ENCODE results near the gene TIGD4.
A peak's percentile ranks its signal among the peaks of the same experiment; 100 is the strongest.

TIGD4 gene

GRCh38 chr4:152779513-152780266, at the start of gene TIGD4, which contains the start of gene ARFIP1:
TIGD4 (minus strand) TSS chr4:152779730; CDS start chr4:152771004, 8,726 bp downstream.
ARFIP1 (plus strand) TSS chr4:152779954; CDS start chr4:152829634, 49,680 bp downstream.
- peak; percentile 90 for DNase-seq (ENCODE audit: low read depth)

DNA sequence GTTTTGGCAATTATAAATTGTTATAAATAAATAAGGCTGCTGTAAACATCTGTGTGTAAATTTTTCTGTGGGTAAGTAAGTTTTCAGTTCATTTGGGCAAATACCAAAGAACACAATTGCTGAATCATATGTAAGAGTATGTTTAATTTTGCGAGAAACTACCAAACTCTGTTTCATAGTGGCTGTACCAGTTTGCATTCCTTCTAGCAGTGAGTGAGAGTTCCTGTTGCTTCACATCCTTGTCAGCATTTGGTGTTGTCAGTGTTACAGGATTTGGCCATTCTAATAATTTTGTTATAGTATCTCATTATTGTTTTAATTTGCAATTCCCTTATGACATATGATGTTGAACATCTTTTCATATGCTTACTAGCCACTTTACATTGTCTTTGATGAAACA, 48.6 kb upstream of the TIGD4 start:
- DNase-seq (ENCODE audit: low read depth), result no peak

GRCh38 chr4:152825336-152825735, 45.8 kb upstream of the TIGD4 start:
- DNase-seq (ENCODE audit: low read depth), result no peak

DNA sequence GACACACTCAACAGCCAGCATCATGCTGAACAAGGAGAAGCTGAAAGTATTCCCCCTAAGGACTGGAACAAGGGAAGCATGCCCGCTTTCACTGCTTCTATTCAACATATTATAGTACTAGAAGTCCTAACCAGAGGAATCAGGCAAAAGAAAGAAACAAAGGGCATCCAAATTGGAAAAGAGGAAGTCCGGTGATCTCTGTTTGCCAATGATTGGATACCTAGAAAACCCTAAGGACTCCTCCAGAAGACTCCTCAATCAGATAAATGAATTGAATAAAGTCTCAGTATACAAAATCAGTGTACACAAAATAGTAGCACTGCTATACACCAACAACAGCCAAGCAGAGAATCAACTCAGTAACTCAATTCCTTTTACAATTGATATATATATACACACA, 45.0 kb upstream of the TIGD4 start:
- no peak for DNase-seq (ENCODE audit: low read depth)

- DNase-seq (ENCODE audit: low read depth), result no peak
Measured at GRCh38 chr4:152822323-152822722, 42.8 kb upstream of the TIGD4 start.

- no peak for DNase-seq (ENCODE audit: low read depth)
Measured at GRCh38 chr4:152820073-152820472, 40.5 kb upstream of the TIGD4 start.

- no peak for DNase-seq (ENCODE audit: low read depth)
Measured at GRCh38 chr4:152819026-152819645, 39.6 kb upstream of the TIGD4 start.

- DNase-seq (ENCODE audit: low read depth), result no peak
Measured at GRCh38 chr4:152817331-152817730, 37.8 kb upstream of the TIGD4 start.

- DNase-seq (ENCODE audit: low read depth), result no peak
Measured at GRCh38 chr4:152815078-152815477, 35.5 kb upstream of the TIGD4 start.

- no peak for DNase-seq (ENCODE audit: low read depth)
Measured at GRCh38 chr4:152810715-152811287, 31.3 kb upstream of the TIGD4 start.

- DNase-seq (ENCODE audit: low read depth), result no peak
Measured at GRCh38 chr4:152808670-152809069, 29.1 kb upstream of the TIGD4 start.

GRCh38 chr4:152807294-152807829, 27.8 kb upstream of the TIGD4 start:
- DNase-seq (ENCODE audit: low read depth), result no peak

- no peak for DNase-seq (ENCODE audit: low read depth)
Measured at GRCh38 chr4:152806501-152807125, 27.1 kb upstream of the TIGD4 start.

- DNase-seq (ENCODE audit: low read depth), result no peak
Measured at GRCh38 chr4:152805818-152806217, 26.3 kb upstream of the TIGD4 start.

DNA sequence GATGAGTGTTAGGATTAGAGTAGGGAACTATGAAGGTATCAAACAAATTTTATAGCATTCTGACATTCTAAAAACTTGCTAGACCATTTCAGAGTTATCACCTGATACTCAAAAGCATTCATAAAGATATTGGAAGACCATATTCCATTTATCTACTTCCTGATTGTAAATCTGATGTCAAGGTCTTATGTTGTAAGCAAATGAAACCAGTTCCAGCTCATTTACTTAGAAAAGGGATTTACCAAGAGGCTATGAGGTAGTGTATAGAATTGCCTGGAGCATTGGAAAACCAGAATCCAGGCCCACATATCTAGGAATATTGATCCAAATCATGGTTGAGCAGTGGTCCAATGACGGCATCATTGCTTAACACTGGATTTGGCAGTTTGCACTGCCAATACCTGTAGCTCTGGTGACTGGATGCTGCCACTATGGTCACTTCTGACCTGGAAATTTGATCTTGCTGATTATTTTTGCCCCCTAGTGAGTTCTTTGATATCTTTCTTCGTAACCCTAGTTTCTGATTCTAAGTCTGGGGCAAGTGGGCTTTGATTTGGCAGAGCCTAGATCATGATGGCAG, 25.6 kb upstream of the TIGD4 start:
- no peak for DNase-seq (ENCODE audit: low read depth)

- DNase-seq (ENCODE audit: low read depth), result no peak
Measured at GRCh38 chr4:152803541-152803940, 24.0 kb upstream of the TIGD4 start.

- no peak for DNase-seq (ENCODE audit: low read depth)
Measured at GRCh38 chr4:152795891-152796290, 16.4 kb upstream of the TIGD4 start.

- no peak for DNase-seq (ENCODE audit: low read depth)
Measured at GRCh38 chr4:152786627-152787026, 7.1 kb upstream of the TIGD4 start.

DNA sequence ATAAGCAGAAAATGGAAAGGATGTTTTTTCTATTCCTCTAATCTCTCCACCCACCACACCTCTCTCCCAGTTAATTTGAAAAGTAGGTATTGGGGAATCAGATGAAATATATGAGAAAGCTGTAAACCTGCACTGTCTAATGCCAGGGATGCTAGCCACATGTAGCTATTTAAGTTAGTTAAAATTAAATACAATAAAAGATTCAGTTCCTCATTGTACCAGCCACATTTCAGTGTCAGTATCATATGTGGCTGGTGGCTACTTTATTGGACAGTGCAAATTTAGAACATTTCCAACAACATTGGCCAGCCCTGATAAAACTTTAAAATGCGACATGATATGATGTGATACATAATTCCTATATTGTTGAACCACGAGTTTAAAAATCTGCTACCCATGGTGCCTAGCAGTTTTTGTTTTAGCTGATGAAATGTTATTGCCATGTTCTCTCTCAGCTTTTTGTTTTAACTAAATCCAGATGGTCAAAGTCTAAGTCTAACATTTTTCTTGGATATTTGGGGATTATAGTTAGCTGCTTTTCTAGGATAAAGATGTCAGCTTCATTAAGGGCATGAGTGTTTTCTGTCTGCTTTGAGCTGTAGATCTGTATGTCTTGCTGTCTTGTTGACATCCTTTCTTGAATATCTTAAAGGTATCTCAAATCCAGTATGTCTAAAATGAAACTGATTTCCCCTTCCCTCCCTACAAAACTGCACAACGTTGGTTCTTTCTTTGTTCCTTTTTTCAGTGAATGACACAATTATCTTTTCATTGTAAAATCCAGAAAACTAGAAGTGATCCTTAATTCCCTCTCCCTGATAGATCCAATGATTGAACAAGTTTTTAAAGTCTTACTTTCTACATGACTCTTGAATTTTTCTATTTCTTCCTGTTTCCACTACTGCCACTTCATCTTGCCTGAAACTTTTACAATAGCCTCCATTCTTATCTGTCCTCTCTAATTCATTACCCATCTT, 6.4 kb upstream of the TIGD4 start:
- no peak for DNase-seq (ENCODE audit: low read depth)

DNA sequence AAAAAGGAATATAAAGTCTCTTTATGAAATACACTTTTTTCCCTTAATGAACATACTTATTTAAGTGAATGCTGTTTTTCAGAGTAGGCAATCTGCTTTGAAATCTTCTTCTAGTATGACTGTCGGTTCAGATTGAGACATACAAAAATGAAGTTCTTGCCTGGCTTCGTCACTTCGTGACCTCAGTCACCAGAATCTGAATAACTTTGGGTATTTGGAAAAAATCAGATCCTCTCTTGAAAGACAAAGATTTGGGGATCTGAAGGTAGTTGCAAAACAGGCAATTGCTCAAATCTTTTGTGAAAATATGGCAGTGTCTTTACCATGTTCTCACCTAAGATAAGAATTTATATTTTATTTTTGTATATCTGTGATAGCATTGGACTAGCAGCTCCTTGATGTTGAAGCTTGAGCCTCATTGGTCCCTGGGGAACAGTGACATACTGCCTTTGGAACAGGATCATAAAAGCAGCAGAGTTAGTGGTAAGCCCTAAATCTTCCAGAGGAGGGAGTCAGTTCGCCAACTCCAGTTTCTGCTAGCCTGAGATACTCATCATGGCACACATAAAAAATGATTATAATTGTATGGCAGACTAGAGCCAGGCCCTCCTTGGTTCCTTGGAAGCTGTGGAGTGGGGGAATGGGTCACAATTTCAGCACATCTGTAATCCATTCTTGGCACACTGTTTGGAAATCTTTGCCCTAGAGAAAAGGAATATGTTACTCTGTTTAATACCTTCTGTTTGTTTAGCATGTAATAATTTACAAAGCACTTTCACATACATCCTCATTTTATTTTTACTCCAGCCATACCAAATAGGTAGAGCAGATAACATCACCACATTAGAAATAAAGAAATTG, 5.2 kb upstream of the TIGD4 start:
- DNase-seq (ENCODE audit: low read depth), result no peak
